GM12801 (cell line): ENCODE results near the gene ZNF669.

Experiments used
- TF ChIP-seq, protein P1 (sequence below): IDR thresholded peaks from one replicate; pipeline ENCODE4 v1.5.1; 2011; ENCODE audit warnings: control low read depth; ENCODE audit not compliant: insufficient read length; ENCODE audit errors: extremely low read depth

Gene ZNF669

DNA sequence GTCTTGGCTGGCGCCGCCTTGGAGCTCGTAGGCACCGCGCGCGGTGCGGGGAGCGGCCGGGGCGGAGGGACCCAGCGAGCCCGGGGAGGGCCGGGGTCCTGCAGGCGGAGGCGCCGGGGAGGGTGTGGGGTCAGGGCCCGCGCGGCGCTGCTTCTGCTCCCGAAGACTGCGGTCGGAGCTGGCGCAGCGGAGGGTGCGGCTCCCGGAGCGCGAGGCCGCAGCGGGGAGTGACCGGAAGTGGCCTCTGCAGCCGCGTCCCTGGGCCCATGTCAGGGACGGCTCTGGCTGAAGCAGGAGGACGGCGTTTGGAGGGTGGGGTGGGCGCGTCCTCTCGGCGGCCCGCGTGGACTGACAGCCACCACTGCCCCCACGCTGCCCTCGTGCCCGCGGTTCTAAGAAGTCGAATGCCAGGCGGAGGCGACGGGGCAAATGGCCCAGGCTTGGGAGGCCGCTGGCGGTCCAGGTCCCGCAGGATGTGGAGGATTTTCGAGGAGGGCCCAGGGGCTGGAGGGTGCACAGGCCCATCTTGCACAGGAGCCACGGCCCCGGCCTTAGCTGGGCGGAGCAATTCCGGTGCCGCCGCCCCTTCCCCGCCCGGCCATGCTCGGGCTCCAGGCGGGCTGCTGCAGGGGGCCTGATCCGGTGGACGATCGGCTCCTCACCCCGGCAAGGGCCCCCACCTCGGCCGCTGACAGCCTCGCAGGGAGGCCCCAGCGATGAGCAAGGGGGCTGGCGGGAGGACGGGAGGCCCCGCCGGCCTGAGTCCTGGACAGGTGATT is 7.7 kb upstream of the ZNF669 start:
- TF ChIP-seq, protein P1, sequence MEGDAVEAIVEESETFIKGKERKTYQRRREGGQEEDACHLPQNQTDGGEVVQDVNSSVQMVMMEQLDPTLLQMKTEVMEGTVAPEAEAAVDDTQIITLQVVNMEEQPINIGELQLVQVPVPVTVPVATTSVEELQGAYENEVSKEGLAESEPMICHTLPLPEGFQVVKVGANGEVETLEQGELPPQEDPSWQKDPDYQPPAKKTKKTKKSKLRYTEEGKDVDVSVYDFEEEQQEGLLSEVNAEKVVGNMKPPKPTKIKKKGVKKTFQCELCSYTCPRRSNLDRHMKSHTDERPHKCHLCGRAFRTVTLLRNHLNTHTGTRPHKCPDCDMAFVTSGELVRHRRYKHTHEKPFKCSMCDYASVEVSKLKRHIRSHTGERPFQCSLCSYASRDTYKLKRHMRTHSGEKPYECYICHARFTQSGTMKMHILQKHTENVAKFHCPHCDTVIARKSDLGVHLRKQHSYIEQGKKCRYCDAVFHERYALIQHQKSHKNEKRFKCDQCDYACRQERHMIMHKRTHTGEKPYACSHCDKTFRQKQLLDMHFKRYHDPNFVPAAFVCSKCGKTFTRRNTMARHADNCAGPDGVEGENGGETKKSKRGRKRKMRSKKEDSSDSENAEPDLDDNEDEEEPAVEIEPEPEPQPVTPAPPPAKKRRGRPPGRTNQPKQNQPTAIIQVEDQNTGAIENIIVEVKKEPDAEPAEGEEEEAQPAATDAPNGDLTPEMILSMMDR: no peak

DNA sequence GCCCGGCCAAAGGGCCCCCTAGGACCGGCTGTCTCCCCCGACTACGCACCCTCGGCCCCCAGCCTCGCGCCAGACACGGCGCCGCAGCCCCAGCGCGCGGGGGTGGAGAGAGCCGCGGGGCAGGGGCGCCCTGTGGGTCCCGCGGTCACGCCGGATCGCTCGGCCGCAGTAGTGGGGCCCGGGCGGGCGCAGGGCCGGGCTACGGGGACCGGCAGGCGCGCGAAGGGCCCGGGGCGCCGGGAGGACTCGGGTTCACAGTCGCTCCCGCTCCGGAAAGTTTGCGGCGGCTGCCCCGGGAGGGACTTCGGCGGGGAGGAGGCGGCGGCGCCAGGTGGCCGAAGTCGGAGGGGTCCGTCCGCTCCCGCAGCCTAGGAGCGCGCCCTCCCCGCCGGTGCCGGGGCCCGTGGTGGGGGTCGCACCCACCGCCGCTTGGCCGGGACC is 7.1 kb upstream of the ZNF669 start:
- TF ChIP-seq, protein P1: no peak

DNA sequence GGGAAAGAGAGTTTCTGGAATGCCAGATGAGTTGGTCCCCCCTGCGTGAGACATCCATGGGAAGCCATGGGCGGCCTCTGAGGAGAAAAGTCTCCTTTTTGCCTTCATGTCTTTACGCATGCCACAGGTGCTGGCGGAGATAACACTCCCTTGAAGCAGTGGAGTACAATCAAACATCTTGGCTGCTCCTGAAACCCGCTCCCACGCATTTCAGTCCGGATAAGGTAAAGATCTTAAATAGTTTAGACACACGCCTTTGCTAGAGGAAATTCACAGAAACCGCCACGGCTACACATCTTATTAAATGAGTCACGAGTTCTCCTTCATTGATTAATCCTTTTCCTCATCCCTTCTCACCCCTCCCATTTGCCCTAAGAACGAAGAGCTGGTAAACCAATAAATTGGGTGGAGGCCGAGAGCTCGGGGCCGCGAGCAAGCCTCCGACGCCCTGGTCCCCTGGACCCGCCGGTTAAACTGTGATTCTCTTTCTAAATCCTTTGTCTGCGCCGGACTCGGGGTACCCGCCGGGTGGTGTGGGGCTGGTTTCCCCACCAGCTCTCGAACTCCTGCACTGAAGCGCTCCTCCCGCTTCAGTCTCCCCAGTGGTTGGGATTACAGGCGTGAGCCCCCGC is 6.6 kb upstream of the ZNF669 start:
- TF ChIP-seq, protein P1: no peak

DNA sequence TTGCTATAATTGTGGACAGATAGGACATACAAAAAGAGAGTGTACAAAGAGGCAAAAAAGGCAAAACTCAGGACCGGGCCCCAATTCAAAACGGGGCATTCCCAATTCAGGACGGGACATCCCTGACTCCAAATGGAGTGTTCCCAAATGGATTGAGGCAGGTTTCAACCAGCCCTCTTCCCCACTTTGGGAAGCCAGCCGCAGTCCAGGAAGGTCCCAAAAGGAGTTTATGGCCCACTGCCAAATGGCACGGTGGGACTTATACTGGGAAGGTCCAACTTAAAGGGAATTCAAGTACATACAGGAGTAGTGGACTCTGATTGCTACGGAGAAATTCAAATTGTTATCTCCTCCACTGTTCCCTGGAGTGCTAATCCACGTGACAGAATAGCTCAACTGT is 3.5 kb upstream of the ZNF669 start:
- TF ChIP-seq, protein P1: no peak

DNA sequence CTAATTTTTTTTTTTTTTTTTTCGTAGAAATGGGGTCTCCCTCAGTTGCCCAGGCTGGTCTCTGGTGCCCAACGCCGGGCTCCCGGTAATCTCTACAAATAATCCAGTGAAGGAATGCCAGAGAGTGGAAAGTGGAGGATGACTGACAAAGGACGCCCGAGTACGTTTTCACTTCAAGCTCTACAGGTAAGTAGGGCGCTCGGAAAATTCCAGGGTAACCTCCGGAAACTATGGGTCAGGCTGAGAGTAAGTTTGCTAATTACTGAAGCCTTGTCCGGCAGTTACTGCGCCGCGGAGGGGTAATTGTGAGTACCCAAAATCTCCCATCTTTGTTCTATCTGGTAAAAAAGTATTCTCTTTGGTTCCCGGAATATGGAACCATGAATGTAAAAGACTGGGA is 1.8 kb upstream of the ZNF669 start:
- TF ChIP-seq, protein P1: no peak

DNA sequence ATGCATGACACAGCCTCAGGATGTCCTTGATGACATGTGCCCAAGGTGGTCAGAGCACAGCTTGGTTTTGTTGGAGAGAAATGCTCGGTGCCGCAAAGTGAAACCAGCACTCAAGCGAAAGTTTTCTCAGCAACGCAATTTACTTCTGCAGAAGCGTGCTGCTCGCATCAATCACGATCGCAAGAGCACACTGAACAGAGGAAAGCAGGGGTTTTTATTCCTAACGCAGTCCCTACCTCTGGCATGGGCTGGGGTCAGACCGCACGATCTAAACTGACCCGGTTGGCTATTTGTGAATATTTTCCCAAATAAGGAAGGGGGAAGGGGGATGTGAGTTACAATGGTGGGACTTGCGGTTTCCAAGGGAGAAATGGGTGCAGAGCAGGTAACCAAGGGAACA is 809 bp upstream of the ZNF669 start:
- TF ChIP-seq, protein P1: no peak

DNA sequence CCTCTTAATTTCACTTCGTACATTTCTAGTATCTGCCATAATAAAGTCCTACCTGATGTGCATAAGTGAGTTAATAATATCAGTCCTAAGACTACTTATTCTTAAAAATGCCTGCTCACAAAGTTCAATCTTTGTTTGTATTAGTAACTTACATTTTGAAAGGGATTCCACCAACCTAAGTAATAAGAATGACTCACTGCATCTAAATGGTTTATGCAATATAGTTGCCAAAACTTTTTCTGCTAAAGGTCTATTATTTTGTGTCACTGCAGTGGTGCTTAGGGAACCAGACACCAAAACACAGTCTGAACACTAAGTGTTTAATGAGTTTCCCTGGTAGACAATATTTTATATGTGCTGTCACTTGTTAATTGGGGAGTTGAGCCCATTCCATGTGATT is 1.8 kb downstream of the ZNF669 start:
- TF ChIP-seq, protein P1: no peak
